GM19193 (cell line): ENCODE data around the gene SLC22A3.

ENCODE experiments used
- POLR2A ChIP-seq: IDR thresholded peaks from 4 replicates; pipeline ENCODE4 v1.6.1; 2011; ENCODE audit not compliant: insufficient read depth, insufficient read length; ENCODE audit errors: extremely low read depth

The SLC22A3 gene

GRCh38 chr6:160417550-160417949 is 69.4 kb downstream of the SLC22A3 start:
- TF ChIP-seq POLR2A, result no peak

GRCh38 chr6:160418370-160418769 is 70.2 kb downstream of the SLC22A3 start:
- TF ChIP-seq POLR2A, result no peak

DNA sequence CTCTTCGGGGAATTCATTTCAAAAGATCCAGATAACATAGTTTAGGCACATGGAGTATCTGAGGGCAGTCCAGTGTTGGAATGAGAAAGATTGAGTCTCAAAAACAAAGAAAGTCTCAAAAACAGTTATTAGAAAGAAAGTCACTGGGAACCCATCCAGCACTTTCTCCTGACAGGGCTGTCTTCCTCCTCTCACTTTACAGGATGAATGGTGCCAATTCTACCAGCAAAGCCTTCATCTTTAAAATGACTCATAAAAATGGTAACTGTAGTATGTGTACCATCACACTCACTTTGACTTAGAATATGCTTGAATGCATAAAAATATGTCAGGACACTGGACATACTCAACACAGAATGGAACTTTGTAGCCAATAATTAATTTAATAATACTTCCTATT is 71.3 kb downstream of the SLC22A3 start:
- TF ChIP-seq POLR2A, result no peak

DNA sequence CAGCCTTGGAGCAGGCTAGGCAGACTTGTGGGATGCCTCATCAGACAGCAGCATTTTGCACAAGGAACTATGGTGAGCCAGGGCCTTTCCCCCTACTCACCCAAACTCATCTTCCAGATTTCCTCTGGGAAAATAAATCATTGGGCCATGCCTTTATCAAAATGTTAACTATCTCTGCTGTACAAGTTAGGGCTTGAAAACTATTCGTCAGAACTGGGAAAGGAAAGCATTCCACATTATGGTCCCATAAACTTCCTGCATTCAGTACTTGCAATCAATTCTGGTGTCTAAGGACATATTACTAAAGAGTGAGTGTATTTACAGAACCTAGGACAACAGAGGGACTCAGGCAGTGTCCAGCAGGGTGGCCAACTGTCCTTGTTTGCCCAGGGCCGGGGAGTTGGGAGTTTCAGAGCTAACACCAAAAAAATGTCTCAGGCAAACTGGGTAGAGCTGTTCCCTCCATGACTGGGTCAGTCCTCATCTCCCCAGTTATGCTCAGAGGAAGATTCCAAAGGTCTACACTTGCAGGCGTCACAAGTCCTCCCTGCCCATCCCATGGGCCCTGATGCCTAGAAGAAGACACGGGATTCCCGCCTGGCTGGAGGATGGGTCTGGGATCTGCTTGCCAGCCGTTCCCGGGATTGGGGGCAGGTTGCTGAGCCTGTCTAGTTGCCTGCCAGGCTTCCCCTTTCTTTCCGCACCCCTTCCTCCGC is 72.2 kb downstream of the SLC22A3 start:
- no peak for TF ChIP-seq POLR2A

DNA sequence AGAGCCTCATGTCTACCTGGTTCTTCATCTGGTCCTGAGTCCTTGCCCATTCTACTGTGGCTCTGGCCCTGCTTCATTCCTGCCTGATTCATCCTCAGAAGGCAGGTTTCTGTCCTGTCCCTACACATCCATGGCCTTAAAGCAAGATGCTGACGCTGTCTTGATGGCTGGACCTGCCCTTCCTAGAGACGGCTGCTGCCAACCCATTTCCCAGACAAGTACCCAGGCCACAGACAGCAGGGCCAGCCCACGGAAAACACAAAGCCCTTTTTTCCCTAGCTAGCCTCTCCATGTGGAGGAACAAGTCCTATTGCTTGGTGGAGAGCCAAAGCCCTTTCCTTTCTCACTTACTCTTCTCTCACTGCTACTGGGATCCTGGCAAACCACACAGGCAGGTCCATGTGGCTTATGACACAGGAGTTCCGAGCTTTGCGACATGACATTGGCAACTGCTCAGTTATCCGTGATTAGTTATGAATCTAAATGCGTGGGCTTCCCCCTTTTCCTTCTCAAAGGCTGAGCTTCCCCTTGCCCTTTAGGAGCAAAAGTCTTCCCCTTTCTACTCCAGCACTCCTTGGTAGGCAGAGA is 72.9 kb downstream of the SLC22A3 start:
- TF ChIP-seq POLR2A, result no peak

- TF ChIP-seq POLR2A, result no peak
Observed at GRCh38 chr6:160421854-160422253, 73.7 kb downstream of the SLC22A3 start.

GRCh38 chr6:160424256-160424655 is 76.1 kb downstream of the SLC22A3 start:
- TF ChIP-seq POLR2A, result no peak

GRCh38 chr6:160426136-160426535 is 78.0 kb downstream of the SLC22A3 start:
- no peak for TF ChIP-seq POLR2A

- TF ChIP-seq POLR2A, result no peak
Observed at GRCh38 chr6:160427312-160428068, 79.3 kb downstream of the SLC22A3 start.

DNA sequence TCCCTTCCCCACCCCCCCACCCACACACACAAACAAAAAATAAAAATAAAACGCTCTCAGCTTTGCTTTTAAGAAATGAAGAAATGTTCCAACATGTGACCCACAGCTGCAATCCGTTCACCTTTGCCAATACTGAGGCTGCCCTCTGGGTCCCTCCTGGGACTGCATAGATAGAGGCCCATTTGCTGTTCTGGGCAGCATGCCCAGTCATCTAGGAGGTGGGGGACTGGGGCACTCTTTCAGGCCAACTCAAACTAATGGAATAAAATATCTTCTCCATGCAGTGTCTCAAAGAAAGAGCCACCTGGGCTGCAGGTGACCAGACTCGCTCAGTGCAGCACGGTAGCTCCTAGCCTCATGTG is 79.9 kb downstream of the SLC22A3 start:
- TF ChIP-seq POLR2A, result no peak

DNA sequence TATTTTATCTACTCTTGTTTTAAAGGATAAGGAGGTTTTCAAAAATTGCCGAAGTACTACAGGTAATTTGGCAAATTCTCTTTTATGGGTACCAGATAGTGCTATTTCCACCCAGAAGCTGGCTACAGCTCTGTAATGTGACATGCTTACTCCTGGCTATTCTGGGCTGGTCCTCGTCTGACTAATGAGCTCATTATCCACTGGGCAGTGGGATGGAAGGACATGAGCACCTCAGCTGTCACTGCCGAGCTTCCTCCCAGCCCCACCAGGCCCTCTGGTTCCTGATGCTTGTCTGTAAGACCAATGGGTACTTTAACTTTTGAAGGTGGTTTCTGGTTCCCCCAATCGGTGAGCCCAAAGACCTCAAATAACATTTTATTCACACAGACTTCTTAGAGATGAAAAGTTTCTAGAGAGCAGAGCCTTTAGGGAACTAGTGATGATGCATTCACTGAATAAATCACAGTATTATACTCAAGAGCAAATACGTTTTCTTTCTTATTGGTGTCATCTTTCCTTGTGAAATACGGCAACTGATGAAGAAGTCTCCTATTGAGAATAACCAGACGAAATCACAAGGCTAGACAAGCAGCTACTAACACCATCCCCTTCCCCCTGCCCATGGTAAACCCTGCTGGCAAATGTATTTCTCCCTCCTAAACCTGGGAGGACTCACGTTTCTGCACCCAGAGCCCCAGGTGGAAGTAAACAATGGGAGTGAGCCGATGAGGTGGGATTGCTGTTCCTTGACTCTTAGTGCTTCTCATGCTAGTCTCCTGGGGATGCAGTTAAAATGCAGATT is 80.8 kb downstream of the SLC22A3 start:
- no peak for TF ChIP-seq POLR2A

DNA sequence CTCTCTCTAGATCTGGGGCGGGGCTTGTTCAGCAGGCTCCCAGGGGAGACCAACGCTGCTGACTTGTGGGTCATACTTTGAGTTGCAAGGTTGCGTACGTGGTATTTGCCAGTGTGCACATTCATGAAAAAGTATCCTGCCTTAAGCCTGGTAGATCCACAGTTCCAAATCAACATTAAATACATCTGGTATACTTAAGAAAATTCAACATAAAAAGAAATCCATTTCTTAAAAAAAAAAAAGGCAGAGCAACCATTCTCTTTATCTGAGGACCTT is 81.4 kb downstream of the SLC22A3 start:
- no peak for TF ChIP-seq POLR2A

GRCh38 chr6:160430203-160430602 is 82.0 kb downstream of the SLC22A3 start:
- no peak for TF ChIP-seq POLR2A

DNA sequence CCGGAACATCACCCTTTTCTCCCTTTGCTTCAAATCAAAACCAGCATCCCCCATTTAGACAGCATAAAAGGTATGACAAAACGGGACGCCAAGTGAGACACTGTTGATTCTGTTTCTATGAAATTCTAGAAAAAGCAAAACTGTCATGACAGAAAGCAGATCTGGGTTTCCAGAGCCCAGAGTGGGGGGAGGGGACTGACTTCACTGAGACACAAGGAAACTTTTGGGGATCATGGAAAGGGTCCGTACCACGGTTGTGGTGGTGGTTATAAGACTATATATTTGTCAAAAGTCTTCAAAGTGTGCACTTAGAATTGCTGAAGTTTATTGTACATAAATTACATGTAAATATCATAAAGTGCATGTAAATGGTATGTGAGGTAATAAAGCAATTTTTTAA is 82.6 kb downstream of the SLC22A3 start:
- no peak for TF ChIP-seq POLR2A

DNA sequence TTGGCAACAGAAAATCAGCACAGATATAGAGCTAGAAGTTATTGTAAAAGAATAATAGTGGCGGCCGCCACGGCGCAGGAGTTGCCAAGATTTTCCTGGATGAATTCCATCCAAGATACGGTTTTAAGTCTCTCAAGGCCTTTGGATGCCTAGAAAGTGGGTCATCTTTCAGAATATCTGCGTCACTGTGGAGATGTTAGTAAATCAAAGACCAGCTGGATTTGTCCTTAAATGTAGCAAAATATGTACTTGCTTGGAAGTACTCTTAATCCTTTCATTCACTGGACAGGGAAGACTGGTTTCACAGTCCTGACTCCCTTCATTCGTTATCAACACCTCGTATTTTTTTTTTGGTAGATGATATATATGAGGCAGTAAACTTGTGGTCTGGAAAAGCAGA is 83.0 kb downstream of the SLC22A3 start:
- TF ChIP-seq POLR2A, result no peak
